ENCODE data around the gene KPNA6.
"Not testable (repeated sequence)": the region's sequence is repeated elsewhere in the genome, so short reads cannot be mapped to it uniquely, and the experiment has no call there.

Gene KPNA6

DNA sequence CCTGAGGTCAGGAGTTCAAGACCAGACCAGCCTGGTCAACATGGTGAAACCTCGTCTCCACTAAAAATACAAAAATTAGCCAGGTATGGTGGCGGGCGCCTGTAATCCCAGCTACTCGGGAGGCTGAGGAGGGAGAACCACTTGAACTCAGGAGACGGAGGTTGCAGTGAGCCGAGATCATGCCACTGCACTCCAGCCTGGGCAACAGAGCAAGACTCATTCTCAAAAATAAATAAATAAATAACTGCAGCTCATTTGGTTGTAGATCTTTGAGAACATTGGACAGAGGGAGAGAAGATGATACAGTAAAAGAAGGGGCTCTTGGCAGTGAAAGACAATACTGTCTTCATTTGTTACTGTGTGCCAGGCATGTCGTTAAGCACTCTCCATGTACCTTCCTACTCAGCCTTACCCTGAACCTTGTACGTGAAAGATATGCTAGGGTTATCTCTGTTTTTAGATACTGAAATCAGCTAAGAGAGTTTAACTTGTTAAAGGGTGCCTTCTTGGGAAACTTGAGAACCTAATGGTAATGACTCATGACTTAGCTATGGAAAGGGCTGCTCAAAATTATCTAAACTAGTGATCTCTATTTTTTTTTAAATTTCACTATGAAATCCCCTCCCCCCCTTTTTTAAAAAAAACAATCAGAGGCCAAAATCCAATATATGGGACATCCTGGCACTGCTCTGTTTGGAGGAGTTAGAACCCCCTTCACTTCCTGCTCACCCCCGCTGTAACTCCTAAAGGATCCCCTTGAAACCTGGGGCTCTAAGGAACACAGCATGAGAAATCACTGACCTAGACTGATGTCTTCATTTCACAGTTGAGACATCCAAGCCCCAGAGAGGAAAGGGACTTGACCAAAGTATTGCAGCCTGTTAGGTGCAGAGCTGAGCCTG is 6.8 kb upstream of the KPNA6 start:
- DNase-seq = no peak

DNA sequence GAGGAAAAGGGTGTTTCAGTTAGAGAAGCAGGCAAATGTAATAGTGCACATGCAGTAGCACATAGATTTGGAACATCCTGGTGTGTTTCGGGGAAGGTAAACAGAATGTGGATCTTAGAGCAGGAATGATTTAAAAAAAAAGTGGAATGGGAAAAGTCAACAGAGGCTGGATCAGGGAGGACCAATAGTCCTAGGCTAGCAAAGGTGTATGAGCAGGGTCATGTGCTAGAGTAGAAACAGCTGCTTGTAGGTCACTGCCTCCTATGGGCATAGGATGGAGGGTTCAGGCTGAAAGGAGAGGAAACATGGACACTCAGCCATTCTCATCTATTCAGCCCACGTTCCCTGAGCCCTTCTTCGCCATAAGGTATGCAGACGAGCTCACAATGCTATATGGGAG is 3.7 kb upstream of the KPNA6 start:
- DNase-seq = no peak

DNA sequence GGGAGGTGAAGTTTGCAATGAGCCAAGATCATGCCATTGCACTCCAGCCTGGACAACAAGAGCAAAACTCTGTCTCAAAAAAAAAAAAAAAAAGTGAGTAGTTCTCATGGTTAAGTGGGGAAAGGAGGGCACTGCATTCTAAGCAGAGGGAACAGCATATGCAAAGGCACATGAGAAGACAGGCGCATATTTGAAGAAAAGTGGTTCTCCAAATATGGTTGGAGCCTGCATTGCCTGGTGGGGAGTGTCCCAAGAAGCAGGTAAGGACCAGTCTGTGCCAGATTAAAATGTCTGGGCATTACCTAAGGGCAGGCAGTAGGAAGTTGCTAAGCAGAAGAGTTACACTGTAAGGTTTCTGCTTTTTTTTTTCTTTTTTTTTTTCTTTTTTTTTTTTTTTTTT is 2.5 kb upstream of the KPNA6 start:
- DNase-seq = no peak

DNA sequence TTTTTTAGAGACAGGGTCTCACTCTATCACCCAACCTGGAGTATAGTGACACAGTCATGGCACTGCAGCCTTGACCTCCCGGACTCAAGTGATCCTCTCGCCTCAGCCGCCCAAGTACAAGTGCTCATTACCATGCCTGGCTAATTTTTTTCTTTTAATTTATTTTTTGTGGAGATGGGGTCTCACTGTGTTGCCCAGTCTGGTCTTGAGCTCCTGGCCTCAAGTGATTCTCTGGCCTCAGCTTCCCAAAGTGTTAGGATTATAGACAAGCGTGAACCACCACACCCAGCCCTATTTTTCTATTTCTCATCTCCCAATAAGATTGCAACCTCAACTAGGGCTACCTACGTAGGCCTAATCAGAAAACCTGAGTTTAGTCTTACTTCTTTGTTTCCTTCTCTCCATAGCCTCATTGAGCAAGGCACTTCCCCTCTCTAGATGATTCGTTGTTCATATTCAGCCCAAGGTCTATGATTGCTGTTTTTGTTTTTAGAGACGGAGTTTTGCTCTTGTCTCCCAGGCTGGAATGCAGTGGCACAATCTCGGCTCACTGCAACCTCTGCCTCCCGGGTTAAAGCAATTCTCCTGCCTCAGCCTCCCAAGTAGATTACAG is 1.1 kb upstream of the KPNA6 start:
- DNase-seq = no peak

DNA sequence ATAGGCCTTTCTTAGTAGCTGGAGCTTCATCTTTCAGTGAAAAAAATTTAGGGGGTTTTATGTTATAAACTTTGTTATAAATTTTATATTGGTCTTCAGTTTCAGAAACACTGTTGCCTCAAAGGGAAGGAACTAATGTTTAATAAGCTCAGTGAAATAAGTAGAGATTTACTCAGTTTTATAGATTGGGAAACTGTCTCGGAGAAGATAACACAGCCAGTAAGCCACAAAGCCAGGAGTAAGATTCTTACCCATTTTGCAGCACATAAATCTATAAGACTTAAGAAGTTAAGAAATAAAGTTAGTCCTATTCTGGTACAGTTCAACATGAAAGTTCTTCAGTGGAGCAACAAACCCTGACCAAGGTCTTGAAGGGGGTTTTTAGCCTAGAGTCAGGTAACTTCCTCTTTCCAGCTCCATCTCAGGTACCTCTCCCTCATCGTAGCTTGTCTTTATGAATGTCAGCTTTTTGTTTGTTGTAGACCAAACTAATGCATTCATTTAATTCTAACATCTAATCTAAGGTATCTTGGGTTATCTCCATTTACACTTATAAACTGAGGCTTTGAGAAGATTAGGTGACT is 3.3 kb downstream of the KPNA6 start:
- DNase-seq = no peak

DNA sequence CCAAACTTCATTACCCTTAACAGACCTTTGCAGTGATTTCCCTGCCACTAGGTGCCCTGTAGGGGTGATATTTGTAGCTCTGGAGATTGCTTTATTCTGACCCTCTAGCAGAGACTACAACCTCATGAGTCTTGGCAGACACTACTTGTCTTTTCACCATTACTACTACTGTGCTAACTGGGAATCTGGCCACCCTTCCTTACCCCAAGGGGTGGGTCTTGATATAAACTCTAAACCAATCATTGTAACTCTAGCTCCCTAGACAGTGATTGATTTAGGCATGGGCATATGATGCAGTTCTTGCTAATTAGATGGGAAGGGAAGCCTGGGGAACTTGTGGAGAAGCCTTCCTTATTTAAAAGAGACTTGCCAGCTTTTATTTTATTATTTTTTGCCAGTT is 3.9 kb downstream of the KPNA6 start:
- DNase-seq = no peak

DNA sequence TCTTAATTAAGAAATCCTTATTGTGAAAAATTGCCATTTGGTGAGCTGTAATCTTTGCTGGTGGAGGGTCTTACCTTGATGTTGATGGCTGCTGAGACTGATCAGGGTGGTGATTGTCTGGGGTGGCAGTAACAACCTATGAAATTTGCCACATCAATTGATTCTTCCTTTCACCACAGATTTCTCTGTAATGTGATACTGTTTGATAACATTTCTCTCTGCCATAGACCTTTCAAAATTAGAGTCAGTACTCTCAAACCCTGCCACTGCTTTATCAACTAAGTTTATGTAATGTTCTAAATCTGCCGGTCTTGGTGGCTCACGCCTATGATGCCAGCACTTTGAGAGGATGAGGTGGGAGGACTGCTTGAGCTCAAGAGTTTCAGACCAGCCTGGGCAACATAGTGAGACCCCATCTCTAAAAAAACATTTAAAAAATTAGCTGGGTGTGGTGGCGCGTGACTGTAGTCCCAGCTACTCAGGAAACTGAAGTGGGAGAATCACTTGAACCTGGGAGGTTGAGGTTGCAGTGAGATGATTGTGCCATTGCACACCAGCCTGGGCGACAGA is 5.0 kb downstream of the KPNA6 start:
- no peak for DNase-seq

DNA sequence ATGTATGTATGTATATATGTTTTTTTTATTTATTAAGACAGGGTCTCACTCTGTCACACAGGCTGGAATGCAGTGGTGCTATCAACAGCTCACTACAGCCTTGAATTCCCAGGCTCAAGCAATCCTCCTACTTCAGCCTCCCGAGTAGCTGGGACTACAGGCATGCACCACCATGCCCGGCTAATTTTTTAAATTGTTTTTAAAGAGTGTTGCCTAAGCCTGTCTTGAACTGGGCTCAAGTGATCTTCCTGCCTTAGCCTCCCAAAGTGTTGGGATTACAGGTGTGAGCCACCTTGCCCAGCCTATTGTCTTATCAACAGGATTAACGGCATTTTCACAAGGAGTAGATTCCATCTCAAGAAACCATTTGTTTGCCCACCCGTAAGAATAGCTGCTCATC is 5.6 kb downstream of the KPNA6 start:
- not testable (repeated sequence) for DNase-seq

DNA sequence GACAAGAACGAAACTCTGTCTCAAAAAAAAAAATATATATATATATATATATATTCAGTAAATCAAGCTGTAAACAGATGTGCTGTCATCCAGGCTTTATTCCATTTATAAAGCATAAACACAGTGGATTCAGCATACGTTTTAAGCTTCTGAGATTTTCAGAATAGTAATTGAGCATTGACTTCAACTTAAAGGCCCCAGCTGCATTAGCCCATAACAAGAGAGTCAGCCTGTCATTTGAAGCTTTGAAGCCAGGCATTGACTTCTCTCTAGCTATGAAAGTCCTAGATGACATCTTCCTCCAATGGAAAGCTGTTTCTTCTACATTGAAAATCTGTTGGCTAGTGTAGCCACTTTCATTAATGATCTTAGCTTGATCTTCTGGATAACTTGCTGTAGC is 6.6 kb downstream of the KPNA6 start:
- no peak for DNase-seq

DNA sequence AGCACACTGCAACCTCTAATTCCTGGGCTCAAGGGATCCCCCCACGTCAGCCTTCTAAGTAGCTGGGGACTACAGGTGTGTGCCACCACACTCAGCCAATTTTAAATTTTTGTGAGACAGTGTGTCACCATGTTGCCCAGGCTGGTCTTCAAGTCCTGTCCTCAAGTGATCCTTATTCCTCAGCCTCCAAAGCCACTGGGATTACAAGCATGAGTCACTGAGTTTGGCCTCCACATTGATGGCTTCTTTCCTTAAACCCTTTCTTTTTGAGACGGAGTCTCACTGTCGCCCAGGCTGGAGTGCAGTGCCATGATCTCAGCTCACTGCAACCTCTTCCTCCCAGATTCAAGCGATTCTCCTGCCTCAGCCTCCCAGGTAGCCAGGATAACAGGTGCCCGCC is 7.6 kb downstream of the KPNA6 start:
- no peak for DNase-seq

DNA sequence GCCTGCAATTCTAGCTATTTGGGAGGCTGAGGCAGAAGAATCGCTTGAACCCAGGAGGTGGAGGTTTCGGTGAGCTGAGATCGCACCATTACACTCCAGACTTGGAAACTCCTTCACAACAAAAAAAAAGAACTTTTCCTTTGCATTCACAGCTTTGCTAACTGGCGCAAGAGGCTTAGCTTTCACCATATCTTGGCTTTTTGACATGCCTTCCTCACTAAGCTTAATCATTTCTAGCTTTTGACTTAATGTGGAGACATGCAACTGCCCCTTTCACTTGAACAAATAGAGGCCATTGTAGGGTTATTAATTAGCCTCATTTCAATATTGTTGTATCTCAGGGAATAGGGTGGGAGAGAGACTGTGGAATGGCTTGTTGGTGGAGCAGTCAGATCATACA is 8.7 kb downstream of the KPNA6 start:
- DNase-seq = no peak

DNA sequence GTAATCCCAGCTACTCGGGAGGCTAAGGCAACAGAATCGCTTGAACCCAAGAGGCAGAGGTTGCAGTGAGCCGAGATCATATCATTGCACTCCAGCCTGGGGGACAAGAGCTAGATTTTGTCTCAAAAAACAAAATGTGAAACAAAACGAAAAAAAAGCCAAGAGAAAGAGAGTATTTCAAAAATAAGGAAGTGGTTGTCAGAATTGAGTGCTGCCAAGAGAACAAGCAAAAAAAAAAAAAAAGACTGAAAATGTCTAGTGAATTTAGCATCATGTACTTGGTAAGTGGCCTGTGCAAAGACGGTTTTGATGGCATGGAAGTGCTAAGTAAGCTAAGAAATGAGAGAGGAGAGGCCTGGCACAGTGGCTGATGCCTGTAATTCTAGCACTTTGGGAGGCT is 14.3 kb downstream of the KPNA6 start:
- no peak for DNase-seq

DNA sequence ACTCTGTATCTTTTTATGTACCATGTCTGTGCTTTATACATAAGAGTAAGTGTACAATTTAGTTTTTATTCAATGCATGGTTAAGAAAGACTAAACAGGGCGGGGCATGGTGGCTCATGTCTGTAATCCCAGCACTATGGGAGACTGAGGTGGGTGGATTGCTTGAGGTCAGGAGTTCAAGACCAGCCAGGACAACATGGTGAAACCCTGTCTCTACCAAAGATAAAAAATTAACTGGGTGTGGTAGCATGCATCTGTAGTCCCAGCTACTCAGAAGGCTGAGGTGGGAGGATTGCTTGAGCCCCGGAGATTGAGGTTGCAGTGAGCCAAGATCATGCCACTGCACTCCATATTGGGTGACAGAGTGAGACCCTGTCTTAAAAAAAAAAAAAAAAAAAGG is 15.5 kb downstream of the KPNA6 start:
- not testable (repeated sequence) for DNase-seq

DNA sequence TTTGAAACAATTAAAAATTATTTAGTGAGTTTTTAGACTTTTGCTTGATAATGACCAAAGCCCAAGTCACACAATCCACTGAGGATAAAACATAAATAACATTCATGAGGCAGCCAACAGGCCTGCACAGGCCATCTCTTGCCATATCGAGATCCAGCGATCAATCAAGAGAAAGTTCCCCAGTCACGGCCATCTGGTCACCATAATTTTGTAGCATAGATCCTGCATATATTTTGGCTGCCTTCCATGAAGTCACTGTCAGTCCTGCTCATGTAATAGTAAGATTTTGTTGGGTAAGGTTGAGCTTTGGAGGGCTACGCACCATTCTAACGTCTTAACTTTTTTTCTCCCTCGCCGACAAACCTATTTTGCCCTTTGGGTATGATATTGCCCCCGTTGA is 17.5 kb downstream of the KPNA6 start:
- DNase-seq = no peak

DNA sequence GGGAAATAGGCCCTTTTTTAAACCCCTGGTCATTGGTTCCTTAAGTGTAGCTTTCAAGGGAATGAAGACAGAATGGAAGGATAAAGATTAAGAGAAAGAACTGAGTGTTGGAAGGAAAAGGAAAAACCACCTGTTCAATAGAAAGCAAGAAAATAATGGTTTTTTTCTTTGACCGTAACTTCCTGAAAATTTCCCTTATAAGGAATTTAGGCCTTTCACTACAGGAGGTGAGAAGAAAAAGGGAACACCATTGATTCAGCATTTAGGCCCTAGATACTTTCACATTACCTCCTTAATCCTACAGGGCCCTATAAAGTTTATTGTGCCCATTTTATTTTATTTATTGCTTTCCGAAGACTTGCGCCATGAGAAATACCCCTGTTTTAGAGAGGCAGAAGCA is 18.9 kb downstream of the KPNA6 start:
- DNase-seq = no peak

DNA sequence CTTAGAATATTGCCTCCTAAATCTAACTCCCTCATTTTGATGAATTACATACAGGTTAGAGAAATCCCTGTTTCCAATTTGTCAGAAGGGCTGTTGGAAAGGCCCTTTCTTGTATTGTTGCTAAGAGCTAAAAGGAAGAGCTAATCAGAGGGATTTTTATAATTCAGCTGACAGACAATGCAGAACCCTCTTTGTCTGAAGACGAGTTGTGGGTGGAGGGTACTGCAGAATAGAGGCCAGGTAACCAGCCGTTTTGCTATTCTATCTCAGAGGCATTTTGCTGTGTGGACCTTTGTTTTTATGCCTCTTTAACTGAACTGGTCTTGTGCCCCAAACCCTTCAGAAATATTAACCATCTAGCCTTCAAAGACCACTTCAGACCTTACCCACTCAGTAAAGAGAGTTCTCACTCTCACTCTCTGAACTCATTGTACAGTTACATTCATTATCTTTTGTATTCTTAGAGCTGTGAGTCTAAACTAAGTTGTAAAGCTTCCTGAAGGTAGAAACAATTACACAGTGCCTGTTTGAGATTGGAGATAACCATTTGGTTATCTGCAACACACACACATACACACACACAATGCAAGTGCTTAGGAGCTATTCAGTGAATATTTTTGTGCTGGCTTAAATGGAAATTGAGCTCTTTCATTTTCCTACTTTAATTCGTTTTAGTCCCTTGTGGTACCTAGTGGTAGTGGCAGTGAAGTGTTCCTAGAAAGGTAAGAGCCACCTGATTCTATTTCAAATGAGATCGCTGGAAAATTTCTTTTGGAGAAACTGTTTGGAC is 19.7 kb downstream of the KPNA6 start:
- DNase-seq = no peak

DNA sequence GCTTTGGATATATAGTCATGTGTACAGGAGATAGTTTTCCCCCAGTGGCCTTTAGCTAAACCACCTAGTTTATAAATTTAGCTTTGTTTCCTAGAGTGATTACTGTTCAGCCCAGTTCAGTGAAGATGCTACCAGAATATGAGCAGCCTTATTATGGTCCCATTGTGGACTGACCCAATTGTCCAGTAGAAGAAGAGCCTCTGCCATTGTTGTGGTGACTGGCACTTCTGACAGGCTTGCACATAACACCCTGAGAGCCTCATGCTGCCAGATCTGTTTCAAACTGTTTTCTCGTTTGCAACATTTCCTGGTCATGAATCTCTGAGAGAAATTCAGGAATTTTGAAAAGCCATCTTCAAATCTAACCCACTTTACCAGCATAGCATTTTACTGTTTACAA is 20.6 kb downstream of the KPNA6 start:
- DNase-seq = no peak

DNA sequence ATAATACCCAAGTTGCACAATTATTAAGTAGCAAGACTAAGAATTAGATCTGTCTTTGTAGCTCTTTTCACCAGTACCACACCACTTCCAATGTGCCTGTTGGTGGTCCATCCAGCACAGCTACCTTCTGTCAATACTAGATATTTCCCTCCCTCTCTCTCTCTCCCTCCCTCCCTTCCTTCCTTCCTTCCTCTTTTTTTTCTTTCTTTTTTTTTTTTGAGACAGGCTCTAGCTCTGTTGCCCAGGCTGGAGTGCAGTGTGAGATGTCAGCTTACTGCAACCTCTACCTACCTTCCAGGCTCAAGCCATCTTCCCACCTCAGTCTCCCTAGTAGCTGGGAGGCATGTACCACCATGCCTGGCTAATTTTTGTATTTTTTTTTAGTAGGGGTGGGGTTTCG is 21.1 kb downstream of the KPNA6 start:
- no peak for DNase-seq

DNA sequence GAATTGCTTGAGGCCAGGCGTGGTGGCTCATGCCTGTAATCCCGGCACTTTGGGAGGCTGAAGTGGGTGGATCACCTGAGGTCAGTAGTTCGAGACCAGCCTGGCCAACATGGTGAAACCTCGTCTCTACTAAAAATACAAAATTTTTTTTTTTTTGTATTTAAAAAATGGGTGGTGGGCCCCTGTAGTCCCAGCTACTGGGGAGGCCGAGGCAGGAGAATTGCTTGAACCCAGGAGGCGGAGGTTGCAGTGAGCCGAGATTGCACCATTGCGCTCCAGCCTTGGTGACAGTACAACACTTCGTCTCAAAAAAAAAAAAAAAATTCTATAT is 26.1 kb downstream of the KPNA6 start:
- not testable (repeated sequence) for DNase-seq

DNA sequence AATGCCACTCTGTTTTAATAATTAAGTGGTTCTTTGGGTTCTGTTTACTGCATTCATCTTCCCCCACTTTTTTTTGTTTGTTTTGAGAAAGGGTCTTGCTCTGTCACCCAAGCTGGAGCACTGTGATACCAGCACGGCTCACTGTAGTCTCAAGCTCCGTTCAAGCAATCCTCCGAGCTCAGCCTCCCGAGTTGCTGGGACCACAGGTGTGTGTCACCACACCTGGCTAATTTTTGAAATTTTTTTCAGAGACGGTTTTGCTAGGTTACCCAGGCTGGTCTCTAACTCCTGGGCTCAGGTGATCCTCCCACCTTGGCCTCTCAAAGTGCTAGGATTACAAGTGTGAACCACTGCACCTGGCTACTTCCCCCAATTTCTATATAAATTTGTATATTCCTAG is 29.3 kb downstream of the KPNA6 start:
- DNase-seq = no peak

DNA sequence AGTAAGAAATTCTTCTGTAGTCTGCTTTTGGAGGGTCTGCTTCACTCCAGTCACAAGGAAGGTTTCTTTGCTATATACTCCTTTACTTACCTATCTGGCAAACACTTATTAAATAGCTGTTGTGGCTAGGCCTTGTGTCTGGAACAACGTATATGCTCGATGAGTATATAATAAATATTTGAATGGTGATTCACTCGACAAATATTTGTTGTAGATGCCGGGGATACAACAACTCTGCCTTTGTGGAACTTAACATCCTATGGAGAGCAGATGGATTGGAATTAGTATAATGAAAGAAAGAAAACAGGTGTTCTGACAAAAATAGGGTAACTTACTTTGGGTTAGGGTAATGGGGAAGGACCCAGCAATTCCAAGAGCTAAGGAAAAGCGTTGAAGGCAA is 31.1 kb downstream of the KPNA6 start:
- no peak for DNase-seq

DNA sequence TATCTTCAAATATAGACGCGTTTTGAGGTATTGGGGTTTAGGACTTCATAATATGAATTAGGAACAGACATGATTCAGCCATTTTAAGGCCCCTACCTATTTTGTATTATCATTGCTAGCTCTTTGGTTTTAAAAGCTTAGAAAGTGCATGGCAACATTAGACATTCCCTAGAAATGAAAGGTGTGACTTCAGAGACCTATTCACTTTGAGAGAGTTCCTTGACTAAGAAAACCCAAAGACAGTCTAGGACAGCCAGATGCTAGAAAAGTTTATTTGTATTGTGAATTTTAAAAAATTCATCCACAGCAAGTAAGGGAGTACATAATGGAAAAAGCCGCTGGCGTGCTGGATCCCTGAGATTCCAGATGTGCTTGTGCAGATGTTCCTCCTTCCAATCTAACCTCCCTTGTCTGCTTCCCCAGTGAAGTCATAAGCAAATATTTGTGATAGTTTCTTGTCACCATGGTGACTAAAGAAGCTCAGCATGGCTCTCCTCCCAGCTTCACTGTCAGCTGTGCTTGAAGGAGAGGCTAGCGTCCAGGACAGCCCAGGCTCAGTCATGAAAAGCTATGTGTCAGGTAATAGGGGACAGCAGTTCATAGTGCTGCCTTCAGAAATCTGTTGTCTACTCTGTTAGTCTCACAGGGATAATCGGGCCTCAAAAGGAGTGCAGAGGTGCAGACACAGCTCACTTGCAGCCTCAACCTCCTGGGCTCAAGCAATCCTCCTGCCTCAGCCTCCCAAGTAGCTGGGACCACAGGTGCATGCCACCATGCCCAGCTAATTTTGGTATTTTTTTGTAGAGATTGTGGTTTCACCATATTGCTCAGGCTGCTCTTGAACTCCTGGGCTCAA is 34.8 kb downstream of the KPNA6 start:
- DNase-seq = no peak

All from retina (tissue), 1 donor.